Measurements from ENCODE around the gene TARS3. TPM values are rescaled to one million over a fixed set of nuclear protein-coding genes. Genes with fewer than 3 reads are reported as not detected.

TARS3 gene
- total and polyA plus RNA-seq, 8 donors, result 9.3 to 30.2 (median 26.1) TPM

- no peak for TF ChIP-seq CTCF (IDR thresholded peaks at IDR 0.05)
- intact Hi-C loops (cut with DNase I), result no loop called here
- Histone ChIP-seq H3K27me3 (no peaks in the 10 kb centered on the region), H3K9me3 (no peaks in the 10 kb centered on the region), H3K36me3 (peaks cover 0 to 73% of the 10 kb centered on the region in 2 donors), H3K27ac (no peak overlapping the region), H3K4me3 (no peak overlapping the region), H3K4me1 (no peaks in the 10 kb centered on the region)
- no peak for DNase-seq
- no peak for ATAC-seq
Measured at GRCh38 chr15:101702077-101702476, 22.2 kb downstream of the TARS3 start.

GRCh38 chr15:101698314-101698713 lies 26.0 kb downstream of the TARS3 start:
- Histone ChIP-seq H3K4me1 (no peaks in the 10 kb centered on the region), H3K9me3 (no peaks in the 10 kb centered on the region), H3K36me3 (peaks cover 0 to 73% of the 10 kb centered on the region in 2 donors), H3K27me3 (no peaks in the 10 kb centered on the region), H3K4me3 (no peak overlapping the region), H3K27ac (no peak overlapping the region)
- no peak for TF ChIP-seq CTCF (IDR thresholded peaks at IDR 0.05)
- intact Hi-C loops (cut with DNase I), result no loop called here
- DNase-seq (no peak), ATAC-seq (no peak)

GRCh38 chr15:101697488-101697887 lies 26.8 kb downstream of the TARS3 start:
- H3K27me3 ChIP-seq, result no peaks in the 10 kb centered on the region
- intact Hi-C loops (cut with DNase I), result no loop called here
- no peak overlapping the region for H3K4me3 ChIP-seq

GRCh38 chr15:101696829-101697228 lies 27.4 kb downstream of the TARS3 start:
- Histone ChIP-seq H3K27me3 (no peaks in the 10 kb centered on the region), H3K36me3 (peaks cover 0 to 69% of the 10 kb centered on the region in 2 donors), H3K27ac (no peak overlapping the region), H3K9me3 (no peaks in the 10 kb centered on the region), H3K4me1 (no peaks in the 10 kb centered on the region), H3K4me3 (no peak overlapping the region)
- intact Hi-C loops (cut with DNase I), result no loop called here
- ATAC-seq (no peak), DNase-seq (no peak)
- no peak for TF ChIP-seq CTCF (IDR thresholded peaks at IDR 0.05)

More at GRCh38 chr15:101697488-101697887, 26.8 kb downstream of the TARS3 start:
- H3K4me1 ChIP-seq, result no peaks in the 10 kb centered on the region
- DNase-seq (no peak), ATAC-seq (no peak)
- no peak overlapping the region for H3K27ac ChIP-seq
- TF ChIP-seq CTCF (IDR thresholded peaks at IDR 0.05), result no peak
- peaks cover 0 to 75% of the 10 kb centered on the region in 2 donors for H3K36me3 ChIP-seq
- H3K9me3 ChIP-seq, result no peaks in the 10 kb centered on the region

GRCh38 chr15:101694261-101694660 lies 30.0 kb downstream of the TARS3 start:
- no peak for TF ChIP-seq CTCF (IDR thresholded peaks at IDR 0.05)
- Histone ChIP-seq H3K4me3 (no peak overlapping the region), H3K9me3 (no peaks in the 10 kb centered on the region), H3K4me1 (no peaks in the 10 kb centered on the region), H3K27me3 (no peaks in the 10 kb centered on the region), H3K36me3 (peaks cover 0 to 44% of the 10 kb centered on the region in 2 donors), H3K27ac (no peak overlapping the region)
- intact Hi-C loops (cut with DNase I), result no loop called here
- DNase-seq, result no peak
- no peak for ATAC-seq

All from left lung (tissue), 10 donors.